Gastroesophageal sphincter (tissue), 4 donors: ENCODE measurements around the gene PRDX1. TPM values are rescaled to one million over a fixed set of nuclear protein-coding genes. Genes with fewer than 3 reads are reported as not detected.

ENCODE experiments used
- ATAC-seq: fragments of 150-250 bp; one replicate; pipeline ENCODE4 v1.9.1; 2016; ENCODE audit warnings: mild to moderate bottlenecking, moderate library complexity
- H3K27ac ChIP-seq, 4 donors: fragments of 200-600 bp; sonication (generic) in 3 of 4; 1 replicate in 3 of 4; 2 replicates in 1 of 4; pipeline ENCODE4 v1.5.1; 2016 to 2019
- H3K27me3 ChIP-seq: fragments of 200-600 bp; sonication (generic); one replicate; pipeline ENCODE4 v1.5.1; 2019
- H3K36me3 ChIP-seq, 2 donors: fragments of 200-600 bp; sonication (generic); one replicate each; pipeline ENCODE4 v1.5.1; 2019; ENCODE audit warnings: control low read depth in 1 of 2
- H3K4me1 ChIP-seq, 3 donors: fragments of 200-600 bp; sonication (generic); 1 replicate in 2 of 3; 2 replicates in 1 of 3; pipeline ENCODE4 v1.5.1; 2016 to 2019; ENCODE audit warnings: control low read depth in 2 of 3
- H3K4me3 ChIP-seq, 2 donors: fragments of 200-600 bp; sonication (generic); one replicate each; pipeline ENCODE4 v1.5.1; 2019; ENCODE audit warnings: mild to moderate bottlenecking in 1 of 2, moderate library complexity in 1 of 2
- H3K9me3 ChIP-seq, 3 donors: fragments of 200-600 bp; sonication (generic); one replicate each; pipeline ENCODE4 v1.5.1; 2017 to 2019; ENCODE audit warnings: control low read depth in 2 of 3
- EP300 ChIP-seq: sonication (generic); formaldehyde crosslinking; IDR thresholded peaks from one replicate; pipeline ENCODE4 v1.6.1; 2017; ENCODE audit warnings: antibody characterized with exemption, mild to moderate bottlenecking
- POLR2A ChIP-seq, 2 donors: fragments of 450-650 bp; IDR thresholded peaks; one replicate each; pipeline ENCODE4 v1.6.1; 2017; ENCODE audit warnings: antibody characterized with exemption in 2 of 2, mild to moderate bottlenecking in 2 of 2, moderate library complexity in 1 of 2
- POLR2AphosphoS5 ChIP-seq: sonication (generic); formaldehyde crosslinking; IDR thresholded peaks from one replicate; pipeline ENCODE4 v1.6.1; 2017; ENCODE audit warnings: antibody characterized with exemption
- WGBS, 2 donors: methylation state at CpG; one replicate each; pipeline ENCODE4 v1.1.5; 2018; ENCODE audit warnings: low coverage in 1 of 2; 5-methylcytosine and 5-hydroxymethylcytosine counted together
- total RNA-seq, 4 donors: library from RNA; depleted of rRNA; stranded (reverse); fragments of >200 nt; gene quantifications; one replicate each; pipeline ENCODE4 v1.1.0, GENCODE V29; 2016
- TF ChIP-seq, protein P1 (sequence below), 4 experiments: fragments of 200-600 bp in 2 of 4; fragments of 450-650 bp in 2 of 4; sonication (generic) in 1 of 4; IDR thresholded peaks; one replicate each; pipeline ENCODE4 v1.5.1; 2017 to 2019; ENCODE audit warnings: antibody characterized with exemption in 4 of 4, mild to moderate bottlenecking in 2 of 4, moderate library complexity in 2 of 4

Gene PRDX1
- total RNA-seq, 4 donors from 2014 or later = 305 to 575 (median 359) TPM

DNA sequence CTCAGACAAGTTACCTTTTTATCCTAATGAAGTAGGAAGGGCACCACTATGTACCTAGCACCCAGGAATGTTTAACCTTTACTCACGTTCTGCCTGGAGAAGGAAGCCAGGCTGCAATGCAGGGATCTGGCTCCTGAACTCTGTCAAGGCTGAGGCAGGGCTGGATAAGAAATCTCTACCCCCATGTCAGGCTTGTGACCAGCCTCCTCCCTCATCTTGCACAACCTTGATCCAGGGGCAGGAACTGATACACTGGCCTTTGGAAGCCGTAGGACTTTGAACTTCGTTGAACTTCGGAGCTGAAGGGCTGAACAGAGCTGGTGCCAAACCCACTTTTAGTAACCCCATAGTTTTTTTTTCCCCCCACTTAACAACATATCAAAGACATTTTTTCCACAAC lies 20.9 kb upstream of the PRDX1 start:
- TF ChIP-seq POLR2A (IDR thresholded peaks at IDR 0.05) (no peak), EP300 (no peak), POLR2AphosphoS5 (no peak)
- TF ChIP-seq, protein P1, sequence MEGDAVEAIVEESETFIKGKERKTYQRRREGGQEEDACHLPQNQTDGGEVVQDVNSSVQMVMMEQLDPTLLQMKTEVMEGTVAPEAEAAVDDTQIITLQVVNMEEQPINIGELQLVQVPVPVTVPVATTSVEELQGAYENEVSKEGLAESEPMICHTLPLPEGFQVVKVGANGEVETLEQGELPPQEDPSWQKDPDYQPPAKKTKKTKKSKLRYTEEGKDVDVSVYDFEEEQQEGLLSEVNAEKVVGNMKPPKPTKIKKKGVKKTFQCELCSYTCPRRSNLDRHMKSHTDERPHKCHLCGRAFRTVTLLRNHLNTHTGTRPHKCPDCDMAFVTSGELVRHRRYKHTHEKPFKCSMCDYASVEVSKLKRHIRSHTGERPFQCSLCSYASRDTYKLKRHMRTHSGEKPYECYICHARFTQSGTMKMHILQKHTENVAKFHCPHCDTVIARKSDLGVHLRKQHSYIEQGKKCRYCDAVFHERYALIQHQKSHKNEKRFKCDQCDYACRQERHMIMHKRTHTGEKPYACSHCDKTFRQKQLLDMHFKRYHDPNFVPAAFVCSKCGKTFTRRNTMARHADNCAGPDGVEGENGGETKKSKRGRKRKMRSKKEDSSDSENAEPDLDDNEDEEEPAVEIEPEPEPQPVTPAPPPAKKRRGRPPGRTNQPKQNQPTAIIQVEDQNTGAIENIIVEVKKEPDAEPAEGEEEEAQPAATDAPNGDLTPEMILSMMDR (IDR thresholded peaks at IDR 0.05) = no peak
- 63 to 68% methylated on average over 2 to 4 of the region's 4 CpGs for WGBS, 2 donors
- no peaks in the 10 kb centered on the region for H3K4me1 ChIP-seq
- no peak overlapping the region for H3K27ac ChIP-seq
- H3K36me3 ChIP-seq = no peaks in the 10 kb centered on the region
- H3K9me3 ChIP-seq = no peaks in the 10 kb centered on the region
- no peak overlapping the region for H3K4me3 ChIP-seq
- peaks cover 7% of the 10 kb centered on the region for H3K27me3 ChIP-seq
- no peak for ATAC-seq

DNA sequence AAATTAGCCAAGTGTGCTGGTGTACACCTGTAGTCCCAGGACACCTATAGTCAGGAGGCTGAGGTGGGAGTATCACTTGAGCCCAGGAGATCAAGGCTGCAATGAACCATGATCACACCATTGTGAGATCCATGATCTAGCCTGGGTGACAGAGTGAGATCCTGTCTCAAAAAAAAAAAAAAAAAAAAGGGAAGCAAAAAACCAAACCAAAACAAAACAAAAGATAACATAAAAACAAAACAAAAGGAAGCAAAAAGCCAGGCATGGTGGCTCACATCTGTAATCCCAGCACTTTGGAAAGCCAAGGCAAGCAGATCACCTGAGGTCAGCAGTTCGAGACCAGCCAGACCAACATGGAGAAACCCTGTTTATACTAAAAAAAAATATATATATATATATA lies 19.5 kb upstream of the PRDX1 start:
- H3K9me3 ChIP-seq = no peaks in the 10 kb centered on the region
- no peak overlapping the region for H3K27ac ChIP-seq
- 91 to 100% methylated on average over 1 of the region's 1 CpG for WGBS, 2 donors
- H3K36me3 ChIP-seq = no peaks in the 10 kb centered on the region
- H3K4me3 ChIP-seq = no peak overlapping the region
- H3K27me3 ChIP-seq = peaks cover 7% of the 10 kb centered on the region
- no peaks in the 10 kb centered on the region for H3K4me1 ChIP-seq
- TF ChIP-seq EP300 (no peak), POLR2AphosphoS5 (no peak), POLR2A (IDR thresholded peaks at IDR 0.05) (no peak)
- TF ChIP-seq, protein P1 (IDR thresholded peaks at IDR 0.05) = no peak
- ATAC-seq = no peak

GRCh38 chr1:45536886-45537285 lies 15.2 kb upstream of the PRDX1 start:
- no peaks in the 10 kb centered on the region for H3K27me3 ChIP-seq
- H3K4me1 ChIP-seq = no peaks in the 10 kb centered on the region
- 50 to 71% methylated on average over 2 to 4 of the region's 4 CpGs for WGBS, 2 donors
- H3K27ac ChIP-seq = no peak overlapping the region
- no peak overlapping the region for H3K4me3 ChIP-seq
- H3K9me3 ChIP-seq = no peaks in the 10 kb centered on the region
- no peaks in the 10 kb centered on the region for H3K36me3 ChIP-seq
- no peak for ATAC-seq
- TF ChIP-seq POLR2A (IDR thresholded peaks at IDR 0.05) (no peak), EP300 (no peak), POLR2AphosphoS5 (no peak)
- TF ChIP-seq, protein P1 (IDR thresholded peaks at IDR 0.05) = no peak

DNA sequence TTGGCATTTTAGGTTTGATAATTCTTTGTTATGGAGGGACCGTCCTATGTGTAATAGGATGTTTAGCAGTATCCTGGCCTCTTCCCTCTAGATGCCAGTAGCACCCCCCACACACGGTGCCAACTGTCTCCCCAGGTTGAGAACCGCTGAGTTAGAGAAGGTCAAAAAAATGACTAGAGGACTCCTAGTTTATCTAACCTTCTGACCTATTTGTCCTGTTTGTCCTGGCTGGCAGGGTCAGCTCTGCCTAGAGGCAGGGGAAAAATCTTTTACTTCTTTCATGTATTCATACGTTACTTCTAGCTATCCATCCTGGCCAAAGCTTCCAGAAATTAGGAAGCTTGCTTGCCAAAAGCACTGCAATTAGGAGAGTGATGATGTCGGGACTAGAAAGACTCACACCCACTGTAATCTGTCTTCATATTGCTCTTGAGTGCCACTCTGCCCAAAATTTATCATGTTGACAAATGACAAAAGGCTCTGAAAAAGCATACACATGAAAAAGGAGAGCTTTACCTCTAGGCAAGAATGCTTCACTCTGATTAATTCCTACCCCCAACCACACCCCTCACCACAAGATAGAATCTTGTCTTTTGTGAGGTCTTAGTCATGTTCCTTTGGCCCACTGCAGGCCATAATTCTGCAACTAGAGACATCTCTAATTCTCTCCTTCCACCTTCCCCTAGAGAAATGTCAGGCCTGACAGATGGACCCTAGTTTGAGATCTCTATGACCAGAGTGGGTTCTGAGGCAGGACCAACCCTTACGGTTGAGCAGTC lies 14.5 kb upstream of the PRDX1 start:
- Histone ChIP-seq H3K4me1 (no peaks in the 10 kb centered on the region), H3K36me3 (no peaks in the 10 kb centered on the region), H3K27me3 (no peaks in the 10 kb centered on the region), H3K27ac (no peak overlapping the region), H3K9me3 (no peaks in the 10 kb centered on the region), H3K4me3 (no peak overlapping the region)
- ATAC-seq = no peak
- TF ChIP-seq POLR2A (IDR thresholded peaks at IDR 0.05) (no peak), POLR2AphosphoS5 (no peak), EP300 (no peak)
- TF ChIP-seq, protein P1 (IDR thresholded peaks at IDR 0.05) = no peak
- 57 to 60% methylated on average over 5 to 6 of the region's 6 CpGs for WGBS, 2 donors

- H3K27me3 ChIP-seq = no peaks in the 10 kb centered on the region
- H3K9me3 ChIP-seq = no peaks in the 10 kb centered on the region
- 70% methylated on average over 4 to 5 of the region's 5 CpGs for WGBS, 2 donors
Observed at GRCh38 chr1:45531873-45532272, 10.2 kb upstream of the PRDX1 start.

More at GRCh38 chr1:45531873-45532272, 10.2 kb upstream of the PRDX1 start:
- no peak for TF ChIP-seq POLR2A (IDR thresholded peaks at IDR 0.05)
- TF ChIP-seq EP300 = no peak
- TF ChIP-seq, protein P1 (IDR thresholded peaks at IDR 0.05) = no peak
- no peak for TF ChIP-seq POLR2AphosphoS5
- no peak overlapping the region for H3K4me3 ChIP-seq
- H3K4me1 ChIP-seq = no peaks in the 10 kb centered on the region
- no peak overlapping the region for H3K27ac ChIP-seq
- no peaks in the 10 kb centered on the region for H3K36me3 ChIP-seq
- ATAC-seq = no peak
